ENCODE data around the gene CCP110.

DNA sequence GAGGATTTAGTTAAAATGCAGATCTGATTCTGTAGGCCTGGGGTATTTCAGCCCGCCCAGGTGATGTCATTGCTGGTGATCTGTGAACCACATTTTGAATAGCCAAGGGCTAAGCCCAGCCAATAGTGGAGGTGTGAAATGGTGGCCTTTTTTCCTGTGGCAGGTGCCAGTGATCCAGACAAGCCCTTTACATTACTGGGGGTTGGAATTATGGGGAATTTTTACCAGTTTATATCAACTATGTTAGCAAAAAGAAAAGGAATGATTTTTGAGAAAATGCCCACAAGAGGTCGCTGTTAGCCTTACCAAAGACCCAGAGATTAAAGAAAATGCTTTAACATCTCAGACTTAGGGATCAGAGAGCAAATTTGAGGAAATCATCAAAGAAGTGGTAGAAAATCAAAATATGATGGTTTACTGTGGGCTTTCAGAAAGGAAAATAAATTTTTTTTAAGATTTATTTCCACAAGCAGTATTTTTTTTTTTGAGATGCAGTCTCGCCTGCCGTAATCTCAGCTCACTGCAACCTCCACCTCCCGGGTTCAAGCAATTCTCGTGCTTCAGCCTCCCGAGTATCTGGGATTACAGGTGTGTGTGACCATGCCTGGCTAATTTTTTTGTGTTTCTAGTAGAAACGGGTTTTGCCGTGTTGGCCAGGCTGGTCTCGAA, 35.6 kb downstream of the CCP110 start:
- TF ChIP-seq, protein P1, sequence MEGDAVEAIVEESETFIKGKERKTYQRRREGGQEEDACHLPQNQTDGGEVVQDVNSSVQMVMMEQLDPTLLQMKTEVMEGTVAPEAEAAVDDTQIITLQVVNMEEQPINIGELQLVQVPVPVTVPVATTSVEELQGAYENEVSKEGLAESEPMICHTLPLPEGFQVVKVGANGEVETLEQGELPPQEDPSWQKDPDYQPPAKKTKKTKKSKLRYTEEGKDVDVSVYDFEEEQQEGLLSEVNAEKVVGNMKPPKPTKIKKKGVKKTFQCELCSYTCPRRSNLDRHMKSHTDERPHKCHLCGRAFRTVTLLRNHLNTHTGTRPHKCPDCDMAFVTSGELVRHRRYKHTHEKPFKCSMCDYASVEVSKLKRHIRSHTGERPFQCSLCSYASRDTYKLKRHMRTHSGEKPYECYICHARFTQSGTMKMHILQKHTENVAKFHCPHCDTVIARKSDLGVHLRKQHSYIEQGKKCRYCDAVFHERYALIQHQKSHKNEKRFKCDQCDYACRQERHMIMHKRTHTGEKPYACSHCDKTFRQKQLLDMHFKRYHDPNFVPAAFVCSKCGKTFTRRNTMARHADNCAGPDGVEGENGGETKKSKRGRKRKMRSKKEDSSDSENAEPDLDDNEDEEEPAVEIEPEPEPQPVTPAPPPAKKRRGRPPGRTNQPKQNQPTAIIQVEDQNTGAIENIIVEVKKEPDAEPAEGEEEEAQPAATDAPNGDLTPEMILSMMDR (IDR thresholded peaks at IDR 0.05), result peak; percentile 40 to 67 (median 64)
- no peak for TF ChIP-seq POLR2A (IDR thresholded peaks at IDR 0.05)
